Smooth muscle cell (in vitro differentiated cells): ENCODE data around the gene SAMD14. TPM values are rescaled to one million over a fixed set of nuclear protein-coding genes. Genes with fewer than 3 reads are reported as not detected.

Experiments used
- DNase-seq: peaks from one replicate; lab custom pipeline; 2025; ENCODE audit not compliant: unreplicated experiment; lab: John Stamatoyannopoulos, UW
- H2AFZ ChIP-seq: fragments of 200-600 bp; sonication (generic); 2 replicates; pipeline ENCODE4 v1.6.0; 2016; ENCODE audit warnings: antibody characterized with exemption, low read depth, mild to moderate bottlenecking
- H3F3A ChIP-seq: fragments of 200-600 bp; sonication (generic); 2 replicates; pipeline ENCODE4 v1.6.0; 2017; ENCODE audit warnings: antibody characterized with exemption, low read depth
- H3K27ac ChIP-seq: fragments of 200-600 bp; sonication (generic); 2 replicates; pipeline ENCODE4 v1.5.1; 2016; ENCODE audit warnings: low read depth, mild to moderate bottlenecking
- H3K27me3 ChIP-seq: fragments of 200-600 bp; sonication (generic); 2 replicates; pipeline ENCODE4 v1.6.1; 2016; ENCODE audit warnings: low read depth, mild to moderate bottlenecking
- H3K36me3 ChIP-seq: fragments of 200-600 bp; sonication (generic); 2 replicates; pipeline ENCODE4 v1.5.1; 2016; ENCODE audit warnings: low read depth
- H3K4me1 ChIP-seq: fragments of 200-600 bp; sonication (generic); 2 replicates; pipeline ENCODE4 v1.5.1; 2016; ENCODE audit warnings: low read depth
- H3K4me2 ChIP-seq: fragments of 200-600 bp; sonication (generic); 2 replicates; pipeline ENCODE4 v1.6.0; 2016; ENCODE audit warnings: mild to moderate bottlenecking
- H3K4me3 ChIP-seq: fragments of 200-600 bp; sonication (generic); 2 replicates; pipeline ENCODE4 v1.5.1; 2016; ENCODE audit warnings: mild to moderate bottlenecking
- H3K79me2 ChIP-seq: fragments of 200-600 bp; sonication (generic); 2 replicates; pipeline ENCODE4 v1.6.0; 2016; ENCODE audit warnings: low read depth, mild to moderate bottlenecking
- H3K9ac ChIP-seq: fragments of 200-600 bp; sonication (generic); 2 replicates; pipeline ENCODE4 v1.6.0; 2016; ENCODE audit warnings: low read depth
- H3K9me3 ChIP-seq: fragments of 200-600 bp; sonication (generic); replicated peaks from 2 replicates; pipeline ENCODE4 v1.5.1; 2016; ENCODE audit warnings: low read depth
- H4K20me1 ChIP-seq: fragments of 200-600 bp; sonication (generic); 2 replicates; pipeline ENCODE4 v1.6.0; 2016; ENCODE audit warnings: low read depth
- WGBS: methylation state at CpG from one replicate; pipeline ENCODE4 v1.1.7; 2016; ENCODE audit warnings: low lambda C conversion rate; 5-methylcytosine and 5-hydroxymethylcytosine counted together
- polyA plus RNA-seq: library from polyadenylated mRNA; unstranded; fragments of >200 nt; fragmentation: Nextera tagmentation; extraction: Ambion mirVana; gene quantifications from 2 replicates; pipeline ENCODE4 v1.2.1, GENCODE V29; 2016
- total RNA-seq: library from RNA; depleted of rRNA; stranded (reverse); fragments of >200 nt; gene quantifications from 2 replicates; pipeline ENCODE4 v1.2.3, GENCODE V29; 2014
- TF ChIP-seq, protein P1 (sequence below): fragments of 200-600 bp; sonication (generic); IDR thresholded peaks from 2 replicates; pipeline ENCODE4 v1.5.1; 2017; ENCODE audit warnings: borderline replicate concordance, mild to moderate bottlenecking, antibody characterized with exemption; ENCODE audit not compliant: insufficient read depth, poor library complexity, severe bottlenecking

Gene SAMD14
- total and polyA plus RNA-seq, 2 experiments from 2014 or later, result 13.7 to 39.1 TPM

DNA sequence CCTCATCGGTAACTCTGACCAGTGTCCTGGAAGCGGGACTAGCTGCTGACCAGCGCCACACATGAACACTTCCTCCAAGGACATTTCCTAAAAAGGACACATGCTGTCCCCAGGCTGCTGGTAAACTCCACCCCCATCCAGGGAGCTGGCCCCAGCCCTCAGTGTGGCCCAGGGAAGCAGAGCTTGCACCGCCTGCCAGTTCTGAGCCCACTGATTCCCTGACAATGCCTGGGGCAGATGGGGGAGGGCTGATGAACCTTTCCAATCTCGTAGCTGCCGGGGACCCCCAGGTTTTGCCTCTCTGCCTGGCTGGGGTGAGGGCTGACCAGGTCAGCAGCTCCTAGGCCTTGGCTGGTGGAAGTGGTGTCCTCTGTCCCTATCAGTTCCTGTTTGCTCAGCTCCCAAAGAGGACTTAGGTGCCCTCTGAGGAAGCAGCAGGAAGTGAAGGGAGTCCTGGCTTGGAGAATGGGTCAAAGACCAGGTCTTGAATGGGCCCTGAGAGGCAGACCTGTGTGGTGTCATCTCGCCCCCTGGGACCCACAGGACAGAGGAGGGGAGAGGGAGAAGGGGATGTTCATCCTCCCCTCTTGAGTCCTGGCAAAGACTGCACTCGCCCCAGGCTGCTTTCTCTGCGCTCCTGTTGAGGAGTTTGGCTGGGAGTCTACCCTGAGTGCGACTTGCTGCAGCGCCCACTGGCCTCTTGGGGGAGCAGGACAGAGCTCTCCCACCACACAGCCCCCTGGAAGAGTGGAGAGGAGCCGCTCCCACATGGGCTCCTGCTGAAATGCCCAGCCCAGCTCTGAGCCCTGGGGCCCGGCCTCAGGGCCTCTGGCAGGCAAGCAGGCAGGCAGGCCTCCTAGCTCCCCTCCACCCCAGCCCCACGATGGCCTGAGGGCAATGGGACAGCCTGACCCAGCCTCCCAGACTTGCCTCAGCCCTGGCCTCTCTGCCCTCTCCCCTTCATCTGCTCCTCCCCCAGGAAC, 18.0 kb downstream of the SAMD14 start:
- H2AFZ ChIP-seq, result no peak overlapping the region
- no peak overlapping the region for H3K9ac ChIP-seq
- H3K9me3 ChIP-seq, result no peaks in the 10 kb centered on the region
- H4K20me1 ChIP-seq, result no peaks in the 10 kb centered on the region
- no peaks in the 10 kb centered on the region for H3K79me2 ChIP-seq
- no peak overlapping the region for H3K27ac ChIP-seq
- no peak overlapping the region for H3K4me3 ChIP-seq
- WGBS, result 58% methylated on average over 13 of the region's 14 CpGs
- TF ChIP-seq, protein P1, sequence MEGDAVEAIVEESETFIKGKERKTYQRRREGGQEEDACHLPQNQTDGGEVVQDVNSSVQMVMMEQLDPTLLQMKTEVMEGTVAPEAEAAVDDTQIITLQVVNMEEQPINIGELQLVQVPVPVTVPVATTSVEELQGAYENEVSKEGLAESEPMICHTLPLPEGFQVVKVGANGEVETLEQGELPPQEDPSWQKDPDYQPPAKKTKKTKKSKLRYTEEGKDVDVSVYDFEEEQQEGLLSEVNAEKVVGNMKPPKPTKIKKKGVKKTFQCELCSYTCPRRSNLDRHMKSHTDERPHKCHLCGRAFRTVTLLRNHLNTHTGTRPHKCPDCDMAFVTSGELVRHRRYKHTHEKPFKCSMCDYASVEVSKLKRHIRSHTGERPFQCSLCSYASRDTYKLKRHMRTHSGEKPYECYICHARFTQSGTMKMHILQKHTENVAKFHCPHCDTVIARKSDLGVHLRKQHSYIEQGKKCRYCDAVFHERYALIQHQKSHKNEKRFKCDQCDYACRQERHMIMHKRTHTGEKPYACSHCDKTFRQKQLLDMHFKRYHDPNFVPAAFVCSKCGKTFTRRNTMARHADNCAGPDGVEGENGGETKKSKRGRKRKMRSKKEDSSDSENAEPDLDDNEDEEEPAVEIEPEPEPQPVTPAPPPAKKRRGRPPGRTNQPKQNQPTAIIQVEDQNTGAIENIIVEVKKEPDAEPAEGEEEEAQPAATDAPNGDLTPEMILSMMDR, result no peak
- H3K4me1 ChIP-seq, result peaks cover 7% of the 10 kb centered on the region
- H3K36me3 ChIP-seq, result no peaks in the 10 kb centered on the region
- H3K4me2 ChIP-seq, result peak overlapping the region; percentile 69
- DNase-seq, result no peak
- H3K27me3 ChIP-seq, result no peaks in the 10 kb centered on the region
- no peaks in the 10 kb centered on the region for H3F3A ChIP-seq

DNA sequence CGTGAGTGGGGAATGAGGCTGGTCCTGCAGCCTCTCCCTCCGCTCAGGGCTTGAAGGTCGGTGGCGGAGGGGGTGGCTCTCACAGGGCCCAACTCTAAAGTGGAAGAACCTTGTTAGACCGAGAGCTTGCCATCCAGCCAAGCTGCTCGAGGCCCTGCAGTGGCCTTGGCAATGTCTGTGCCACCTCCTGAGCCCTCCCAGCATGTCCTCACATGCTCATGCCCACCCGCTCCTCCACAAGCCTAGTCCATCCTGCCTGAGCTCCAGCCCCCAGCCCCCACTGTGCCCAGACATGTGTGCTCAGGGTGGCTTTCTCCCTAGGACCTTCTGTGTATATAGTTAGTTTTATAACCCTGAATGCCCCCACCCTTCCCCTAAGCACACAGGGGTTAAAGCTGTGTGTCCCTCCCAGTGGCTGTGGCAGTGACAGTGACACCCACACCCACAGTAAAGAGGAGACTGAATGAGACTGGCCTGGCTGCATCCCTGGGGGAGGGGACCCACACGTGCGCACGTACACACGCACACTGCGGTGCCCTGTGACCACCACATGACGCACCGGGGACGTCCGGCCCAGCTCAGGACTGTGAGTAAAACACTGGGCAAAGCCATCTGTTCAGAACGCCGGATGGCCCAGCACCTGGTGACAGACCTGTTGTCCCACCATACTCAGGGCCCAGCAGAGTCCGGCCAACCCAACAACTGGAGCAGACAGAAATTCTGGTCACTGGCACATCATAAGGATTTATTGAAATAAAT, 19.2 kb downstream of the SAMD14 start:
- H3K27me3 ChIP-seq, result no peaks in the 10 kb centered on the region
- no peaks in the 10 kb centered on the region for H3F3A ChIP-seq
- peaks cover 7% of the 10 kb centered on the region for H3K4me1 ChIP-seq
- TF ChIP-seq, protein P1, result no peak
- H2AFZ ChIP-seq, result no peak overlapping the region
- H3K27ac ChIP-seq, result no peak overlapping the region
- H4K20me1 ChIP-seq, result no peaks in the 10 kb centered on the region
- H3K9me3 ChIP-seq, result no peaks in the 10 kb centered on the region
- DNase-seq, result no peak
- H3K79me2 ChIP-seq, result no peaks in the 10 kb centered on the region
- 88% methylated on average over 19 of the region's 19 CpGs for WGBS
- no peaks in the 10 kb centered on the region for H3K36me3 ChIP-seq
- no peak overlapping the region for H3K9ac ChIP-seq
- no peak overlapping the region for H3K4me2 ChIP-seq
- no peak overlapping the region for H3K4me3 ChIP-seq

DNA sequence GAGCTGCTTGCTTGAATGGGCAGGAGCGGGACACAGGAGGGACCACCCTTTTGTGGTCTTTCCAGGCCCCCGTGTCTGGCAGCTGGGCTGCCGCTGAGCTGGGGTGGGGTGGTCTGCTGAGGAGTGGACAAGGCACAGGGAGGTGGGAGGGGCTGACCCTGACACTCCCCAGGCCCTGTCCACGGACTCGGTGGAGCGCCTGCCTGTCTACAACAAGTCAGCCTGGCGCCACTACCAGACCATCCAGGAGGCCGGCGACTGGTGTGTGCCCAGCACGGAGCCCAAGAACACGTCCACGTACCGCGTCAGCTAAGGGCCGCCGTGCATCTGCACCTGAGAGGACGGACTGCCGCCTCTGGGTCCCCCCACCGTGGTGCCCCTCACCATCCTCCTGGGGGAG, 20.2 kb downstream of the SAMD14 start:
- Histone ChIP-seq H3K79me2 (no peaks in the 10 kb centered on the region), H3K4me3 (no peak overlapping the region), H3F3A (no peaks in the 10 kb centered on the region), H3K27ac (no peak overlapping the region), H3K27me3 (no peaks in the 10 kb centered on the region), H2AFZ (no peak overlapping the region), H3K4me1 (peaks cover 7% of the 10 kb centered on the region), H3K9me3 (no peaks in the 10 kb centered on the region), H3K9ac (no peak overlapping the region), H3K4me2 (no peak overlapping the region), H4K20me1 (no peaks in the 10 kb centered on the region), H3K36me3 (no peaks in the 10 kb centered on the region)
- TF ChIP-seq, protein P1, result no peak
- WGBS, result 94% methylated on average over 18 of the region's 19 CpGs
- no peak for DNase-seq
